ENCODE measurements around the gene C19orf47.

GRCh38 chr19:40300668-40301067, 47.5 kb downstream of the C19orf47 start:
- TF ChIP-seq, protein P1, sequence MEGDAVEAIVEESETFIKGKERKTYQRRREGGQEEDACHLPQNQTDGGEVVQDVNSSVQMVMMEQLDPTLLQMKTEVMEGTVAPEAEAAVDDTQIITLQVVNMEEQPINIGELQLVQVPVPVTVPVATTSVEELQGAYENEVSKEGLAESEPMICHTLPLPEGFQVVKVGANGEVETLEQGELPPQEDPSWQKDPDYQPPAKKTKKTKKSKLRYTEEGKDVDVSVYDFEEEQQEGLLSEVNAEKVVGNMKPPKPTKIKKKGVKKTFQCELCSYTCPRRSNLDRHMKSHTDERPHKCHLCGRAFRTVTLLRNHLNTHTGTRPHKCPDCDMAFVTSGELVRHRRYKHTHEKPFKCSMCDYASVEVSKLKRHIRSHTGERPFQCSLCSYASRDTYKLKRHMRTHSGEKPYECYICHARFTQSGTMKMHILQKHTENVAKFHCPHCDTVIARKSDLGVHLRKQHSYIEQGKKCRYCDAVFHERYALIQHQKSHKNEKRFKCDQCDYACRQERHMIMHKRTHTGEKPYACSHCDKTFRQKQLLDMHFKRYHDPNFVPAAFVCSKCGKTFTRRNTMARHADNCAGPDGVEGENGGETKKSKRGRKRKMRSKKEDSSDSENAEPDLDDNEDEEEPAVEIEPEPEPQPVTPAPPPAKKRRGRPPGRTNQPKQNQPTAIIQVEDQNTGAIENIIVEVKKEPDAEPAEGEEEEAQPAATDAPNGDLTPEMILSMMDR (IDR thresholded peaks at IDR 0.05), result no peak
- TF ChIP-seq POLR2A (IDR thresholded peaks at IDR 0.05), result no peak
